ENCODE data around the gene STARD9. TPM values are rescaled to one million over a fixed set of nuclear protein-coding genes. Genes with fewer than 3 reads are reported as not detected.

Gene STARD9
- total and polyA plus RNA-seq, 2 experiments from 2014 or later = 1.8 to 6.2 TPM

GRCh38 chr15:42595626-42596240 lies 20.3 kb downstream of the STARD9 start:
- Histone ChIP-seq H3K27ac (ENCODE audit: low read depth) (peak overlapping the region; percentile 56; the same call in 1 of the 2 replicates), H3K4me2 (no peak overlapping the region)

More at GRCh38 chr15:42595626-42596240, 20.3 kb downstream of the STARD9 start:
- Mint-ChIP-seq H3K27me3 (ENCODE audit: insufficient read depth, low read depth, poor library complexity) (no peaks in the 10 kb centered on the region), H3K27ac (no peak overlapping the region), H3K4me3 (no peak overlapping the region), H3K36me3 (ENCODE audit: low read depth) (peaks cover 4% of the 10 kb centered on the region), H3K9me3 (peaks cover 5% of the 10 kb centered on the region; the same call in 2 of the 3 replicates), H3K4me1 (peaks cover 6% of the 10 kb centered on the region)
- Histone ChIP-seq H3K36me3 (ENCODE audit: insufficient read depth) (no peaks in the 10 kb centered on the region), H4K20me1 (replicated peaks; ENCODE audit: insufficient read depth) (no peaks in the 10 kb centered on the region), H3K79me2 (replicated peaks; ENCODE audit: insufficient read depth) (no peaks in the 10 kb centered on the region), H3K9me2 (ENCODE audit: insufficient read depth) (no peaks in the 10 kb centered on the region), H3K4me1 (ENCODE audit: insufficient read depth) (no peaks in the 10 kb centered on the region; the same call in 1 of the 2 replicates), H3K4me3 (no peak overlapping the region), H3K27me3 (ENCODE audit: insufficient read depth) (no peaks in the 10 kb centered on the region), H2AFZ (no peak overlapping the region), H3F3A (replicated peaks; ENCODE audit: low read depth) (no peaks in the 10 kb centered on the region)
- TF ChIP-seq CREB1 (CRISPR knock-in tag; IDR thresholded peaks at IDR 0.05; ENCODE audit: low read depth) (no peak), STAT1 (IDR thresholded peaks at IDR 0.05; ENCODE audit: unreplicated experiment) (no peak), NANOG (IDR thresholded peaks at IDR 0.05; ENCODE audit: borderline replicate concordance) (no peak), CTCF (conservative IDR thresholded peaks at IDR 0.05; ENCODE audit: low read depth in 2 of 2) (no peak), ZNF114 (CRISPR knock-in tag; IDR thresholded peaks at IDR 0.05) (no peak), ETS1 (IDR thresholded peaks at IDR 0.05) (no peak), EZH2 (IDR thresholded peaks at IDR 0.05; ENCODE audit: low read depth, unreplicated experiment) (no peak), POLR2AphosphoS5 (IDR thresholded peaks at IDR 0.05; ENCODE audit: low read depth) (no peak), ZNF462 (CRISPR knock-in tag; IDR thresholded peaks at IDR 0.05) (no peak), JUNB (IDR thresholded peaks at IDR 0.05; ENCODE audit: unreplicated experiment) (no peak)
- DNase-seq (ENCODE audit: low spot score) (no peak), ATAC-seq (no peak)

Data from GM23338 (cell line).